ENCODE data around the gene INPP4A.

The INPP4A gene

GRCh38 chr2:98459496-98460175 is 15.0 kb downstream of the INPP4A start:
- H3K4me3 ChIP-seq (ENCODE audit: low read depth in 1 of 5, low read length in 5 of 5) = no peak overlapping the region
- peaks cover 4 to 52% (median 26%) of the 10 kb centered on the region in 5 donors for H3K4me1 ChIP-seq (ENCODE audit: control insufficient read depth in 5 of 5, insufficient read depth in 5 of 5, low read length in 5 of 5)
- H3K27me3 ChIP-seq (ENCODE audit: control insufficient read depth in 5 of 5, insufficient read depth in 4 of 5, low read length in 5 of 5) = no peaks in the 10 kb centered on the region
- no peaks in the 10 kb centered on the region for H3K9me3 ChIP-seq (ENCODE audit: control insufficient read depth in 5 of 5, low read length in 5 of 5)
- H3K27ac ChIP-seq (ENCODE audit: low read depth, low read length) = no peak overlapping the region
- peaks cover 0 to 7% (median 0%) of the 10 kb centered on the region in 5 donors for H3K36me3 ChIP-seq (ENCODE audit: control insufficient read depth in 5 of 5, insufficient read depth in 5 of 5, low read length in 5 of 5)
- peak overlapping the region in 2 of 5 donors; percentile 10 to 18 for H3K9ac ChIP-seq (ENCODE audit: low read length in 5 of 5)

GRCh38 chr2:98460573-98461497 is 16.2 kb downstream of the INPP4A start:
- Histone ChIP-seq H3K4me1 (ENCODE audit: control insufficient read depth in 5 of 5, insufficient read depth in 5 of 5, low read length in 5 of 5) (peaks cover 4 to 52% (median 27%) of the 10 kb centered on the region in 5 donors), H3K27me3 (ENCODE audit: control insufficient read depth in 5 of 5, insufficient read depth in 4 of 5, low read length in 5 of 5) (no peaks in the 10 kb centered on the region), H3K36me3 (ENCODE audit: control insufficient read depth in 5 of 5, insufficient read depth in 5 of 5, low read length in 5 of 5) (peaks cover 0 to 7% (median 0%) of the 10 kb centered on the region in 5 donors), H3K9ac (ENCODE audit: low read length in 5 of 5) (no peak overlapping the region), H3K9me3 (ENCODE audit: control insufficient read depth in 5 of 5, low read length in 5 of 5) (no peaks in the 10 kb centered on the region), H3K4me3 (ENCODE audit: low read depth in 1 of 5, low read length in 5 of 5) (no peak overlapping the region), H3K27ac (ENCODE audit: low read depth, low read length) (no peak overlapping the region)

- peaks cover 0 to 7% (median 0%) of the 10 kb centered on the region in 5 donors for H3K36me3 ChIP-seq (ENCODE audit: control insufficient read depth in 5 of 5, insufficient read depth in 5 of 5, low read length in 5 of 5)
- no peak overlapping the region for H3K4me3 ChIP-seq (ENCODE audit: low read depth in 1 of 5, low read length in 5 of 5)
- H3K27ac ChIP-seq (ENCODE audit: low read depth, low read length) = no peak overlapping the region
- H3K4me1 ChIP-seq (ENCODE audit: control insufficient read depth in 5 of 5, insufficient read depth in 5 of 5, low read length in 5 of 5) = peaks cover 4 to 57% (median 27%) of the 10 kb centered on the region in 5 donors
- H3K27me3 ChIP-seq (ENCODE audit: control insufficient read depth in 5 of 5, insufficient read depth in 4 of 5, low read length in 5 of 5) = no peaks in the 10 kb centered on the region
- H3K9me3 ChIP-seq (ENCODE audit: control insufficient read depth in 5 of 5, low read length in 5 of 5) = no peaks in the 10 kb centered on the region
- H3K9ac ChIP-seq (ENCODE audit: low read length in 5 of 5) = no peak overlapping the region
These were observed 16.9 kb downstream of the INPP4A start for GRCh38 chr2:98461498-98462049.

DNA sequence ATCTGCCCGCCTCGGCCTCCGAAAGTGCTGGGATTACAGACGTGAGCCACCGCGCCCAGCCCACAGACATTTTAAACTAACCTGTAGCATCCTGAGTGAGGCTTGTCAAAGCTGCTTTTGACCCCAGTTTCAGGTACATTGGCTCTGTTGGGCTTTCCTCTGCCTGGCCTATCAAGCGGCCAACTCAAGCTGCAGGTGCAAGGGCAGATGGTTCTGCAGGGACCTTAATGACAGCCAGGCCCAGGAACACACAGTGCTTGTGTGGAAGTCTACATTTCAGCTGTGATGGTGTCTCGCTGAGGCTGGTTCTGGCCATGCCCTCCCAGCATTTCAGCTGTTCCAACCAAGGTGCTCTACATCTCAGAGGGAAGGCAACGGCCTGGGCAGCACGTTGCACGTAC is 18.4 kb downstream of the INPP4A start:
- Histone ChIP-seq H3K27ac (ENCODE audit: low read depth, low read length) (no peak overlapping the region), H3K27me3 (ENCODE audit: control insufficient read depth in 5 of 5, insufficient read depth in 4 of 5, low read length in 5 of 5) (no peaks in the 10 kb centered on the region), H3K36me3 (ENCODE audit: control insufficient read depth in 5 of 5, insufficient read depth in 5 of 5, low read length in 5 of 5) (peaks cover 0 to 7% (median 0%) of the 10 kb centered on the region in 5 donors), H3K9ac (ENCODE audit: low read length in 5 of 5) (no peak overlapping the region), H3K9me3 (ENCODE audit: control insufficient read depth in 5 of 5, low read length in 5 of 5) (no peaks in the 10 kb centered on the region), H3K4me3 (ENCODE audit: low read depth in 1 of 5, low read length in 5 of 5) (no peak overlapping the region), H3K4me1 (ENCODE audit: control insufficient read depth in 5 of 5, insufficient read depth in 5 of 5, low read length in 5 of 5) (peaks cover 4 to 63% (median 27%) of the 10 kb centered on the region in 5 donors)

GRCh38 chr2:98463551-98463971 is 18.9 kb downstream of the INPP4A start:
- H3K36me3 ChIP-seq (ENCODE audit: control insufficient read depth in 5 of 5, insufficient read depth in 5 of 5, low read length in 5 of 5) = peaks cover 0 to 7% (median 0%) of the 10 kb centered on the region in 5 donors
- H3K27ac ChIP-seq (ENCODE audit: low read depth, low read length) = no peak overlapping the region
- H3K27me3 ChIP-seq (ENCODE audit: control insufficient read depth in 5 of 5, insufficient read depth in 4 of 5, low read length in 5 of 5) = no peaks in the 10 kb centered on the region
- H3K9ac ChIP-seq (ENCODE audit: low read length in 5 of 5) = no peak overlapping the region
- H3K9me3 ChIP-seq (ENCODE audit: control insufficient read depth in 5 of 5, low read length in 5 of 5) = no peaks in the 10 kb centered on the region
- H3K4me3 ChIP-seq (ENCODE audit: low read depth in 1 of 5, low read length in 5 of 5) = no peak overlapping the region
- H3K4me1 ChIP-seq (ENCODE audit: control insufficient read depth in 5 of 5, insufficient read depth in 5 of 5, low read length in 5 of 5) = peaks cover 4 to 63% (median 27%) of the 10 kb centered on the region in 5 donors

- no peak overlapping the region for H3K4me3 ChIP-seq (ENCODE audit: low read depth in 1 of 5, low read length in 5 of 5)
- H3K4me1 ChIP-seq (ENCODE audit: control insufficient read depth in 5 of 5, insufficient read depth in 5 of 5, low read length in 5 of 5) = peaks cover 4 to 63% (median 27%) of the 10 kb centered on the region in 5 donors
- H3K36me3 ChIP-seq (ENCODE audit: control insufficient read depth in 5 of 5, insufficient read depth in 5 of 5, low read length in 5 of 5) = peaks cover 0 to 1% (median 0%) of the 10 kb centered on the region in 5 donors
- H3K9ac ChIP-seq (ENCODE audit: low read length in 5 of 5) = no peak overlapping the region
- no peaks in the 10 kb centered on the region for H3K9me3 ChIP-seq (ENCODE audit: control insufficient read depth in 5 of 5, low read length in 5 of 5)
- no peak overlapping the region for H3K27ac ChIP-seq (ENCODE audit: low read depth, low read length)
- H3K27me3 ChIP-seq (ENCODE audit: control insufficient read depth in 5 of 5, insufficient read depth in 4 of 5, low read length in 5 of 5) = no peaks in the 10 kb centered on the region
These were observed 19.5 kb downstream of the INPP4A start for GRCh38 chr2:98463988-98464771.

- H3K27me3 ChIP-seq (ENCODE audit: control insufficient read depth in 5 of 5, insufficient read depth in 4 of 5, low read length in 5 of 5) = no peaks in the 10 kb centered on the region
- H3K4me1 ChIP-seq (ENCODE audit: control insufficient read depth in 5 of 5, insufficient read depth in 5 of 5, low read length in 5 of 5) = peaks cover 4 to 57% (median 21%) of the 10 kb centered on the region in 5 donors
- no peaks in the 10 kb centered on the region for H3K36me3 ChIP-seq (ENCODE audit: control insufficient read depth in 5 of 5, insufficient read depth in 5 of 5, low read length in 5 of 5)
- H3K27ac ChIP-seq (ENCODE audit: low read depth, low read length) = no peak overlapping the region
- no peaks in the 10 kb centered on the region for H3K9me3 ChIP-seq (ENCODE audit: control insufficient read depth in 5 of 5, low read length in 5 of 5)
- H3K4me3 ChIP-seq (ENCODE audit: low read depth in 1 of 5, low read length in 5 of 5) = peak overlapping the region in 1 of 5 donors; percentile 4
- H3K9ac ChIP-seq (ENCODE audit: low read length in 5 of 5) = no peak overlapping the region
These were observed 20.2 kb downstream of the INPP4A start for GRCh38 chr2:98464772-98465310.

GRCh38 chr2:98465456-98466226 is 21.0 kb downstream of the INPP4A start:
- Histone ChIP-seq H3K4me1 (ENCODE audit: control insufficient read depth in 5 of 5, insufficient read depth in 5 of 5, low read length in 5 of 5) (peaks cover 4 to 58% (median 16%) of the 10 kb centered on the region in 5 donors), H3K36me3 (ENCODE audit: control insufficient read depth in 5 of 5, insufficient read depth in 5 of 5, low read length in 5 of 5) (no peaks in the 10 kb centered on the region), H3K27ac (ENCODE audit: low read depth, low read length) (no peak overlapping the region), H3K9ac (ENCODE audit: low read length in 5 of 5) (peak overlapping the region in 1 of 5 donors; percentile 16), H3K4me3 (ENCODE audit: low read depth in 1 of 5, low read length in 5 of 5) (peak overlapping the region in 1 of 5 donors; percentile 4), H3K9me3 (ENCODE audit: control insufficient read depth in 5 of 5, low read length in 5 of 5) (no peaks in the 10 kb centered on the region), H3K27me3 (ENCODE audit: control insufficient read depth in 5 of 5, insufficient read depth in 4 of 5, low read length in 5 of 5) (no peaks in the 10 kb centered on the region)
